H9 (cell line): ENCODE measurements around the gene EHD3. TPM values are rescaled to one million over a fixed set of nuclear protein-coding genes. Genes with fewer than 3 reads are reported as not detected.

Experiments used
- DNase-seq: peaks from one replicate; pipeline ENCODE4 v3.0.0-alpha.2; 2017
- H2AFZ ChIP-seq: one replicate; pipeline ENCODE4 v1.6.1; 2013; ENCODE audit warnings: mild to moderate bottlenecking, low read length, control low read depth, moderate library complexity
- H2AK5ac ChIP-seq: 2 replicates; pipeline ENCODE4 v1.6.1; 2013; ENCODE audit warnings: low read length, control low read depth, mixed read lengths; ENCODE audit not compliant: insufficient read length
- H2BK120ac ChIP-seq: one replicate; pipeline ENCODE4 v1.6.1; 2013; ENCODE audit warnings: low read depth, mild to moderate bottlenecking, low read length, control low read depth, inconsistent platforms; ENCODE audit not compliant: poor library complexity, severe bottlenecking
- H2BK12ac ChIP-seq: 2 replicates; pipeline ENCODE4 v1.6.1; 2013; ENCODE audit warnings: low read length, control low read depth, mixed read lengths, low read depth; ENCODE audit not compliant: insufficient read length
- H2BK15ac ChIP-seq: 2 replicates; pipeline ENCODE4 v1.6.1; 2013; ENCODE audit warnings: low read depth, low read length, control low read depth
- H2BK20ac ChIP-seq: one replicate; pipeline ENCODE4 v1.6.1; 2013; ENCODE audit warnings: low read depth, mild to moderate bottlenecking, low read length, control low read depth, inconsistent platforms; ENCODE audit not compliant: poor library complexity, severe bottlenecking
- H2BK5ac ChIP-seq: 2 replicates; pipeline ENCODE4 v1.6.1; 2013; ENCODE audit warnings: low read length, control low read depth, mixed read lengths; ENCODE audit not compliant: insufficient read length
- H3K14ac ChIP-seq: 2 replicates; pipeline ENCODE4 v1.6.1; 2013; ENCODE audit warnings: low read length, control low read depth; ENCODE audit not compliant: insufficient read depth
- H3K18ac ChIP-seq: 2 replicates; pipeline ENCODE4 v1.6.1; 2013; ENCODE audit warnings: low read depth, mild to moderate bottlenecking, mixed read lengths, low read length, control low read depth; ENCODE audit not compliant: insufficient read length
- H3K23ac ChIP-seq: 2 replicates; pipeline ENCODE4 v1.6.1; 2013; ENCODE audit warnings: low read length, control low read depth, mixed read lengths, low read depth; ENCODE audit not compliant: insufficient read length
- H3K23me2 ChIP-seq: 2 replicates; pipeline ENCODE4 v1.6.1; 2013; ENCODE audit warnings: low read depth, mild to moderate bottlenecking, mixed read lengths, low read length, control low read depth; ENCODE audit not compliant: insufficient read length, poor library complexity, severe bottlenecking
- H3K27ac ChIP-seq: 2 replicates; pipeline ENCODE4 v1.5.1; 2013; ENCODE audit warnings: low read length, control low read depth, mixed read lengths, low read depth; ENCODE audit not compliant: insufficient read length
- H3K27me3 ChIP-seq: 2 replicates; pipeline ENCODE4 v1.6.1; 2013; ENCODE audit warnings: low read length, control low read depth, inconsistent platforms; ENCODE audit not compliant: insufficient read depth
- H3K4ac ChIP-seq: 2 replicates; pipeline ENCODE4 v1.6.1; 2013; ENCODE audit warnings: low read depth, mild to moderate bottlenecking, control low read depth, inconsistent platforms, low read length, moderate library complexity
- H3K4me1 ChIP-seq: 2 replicates; pipeline ENCODE4 v1.6.1; 2013; ENCODE audit warnings: low read length, control low read depth, inconsistent platforms; ENCODE audit not compliant: insufficient read depth
- H3K4me2 ChIP-seq: 2 replicates; pipeline ENCODE4 v1.6.1; 2013; ENCODE audit warnings: low read length, control low read depth, mixed read lengths; ENCODE audit not compliant: insufficient read length, insufficient read depth
- H3K56ac ChIP-seq: 2 replicates; pipeline ENCODE4 v1.6.1; 2013; ENCODE audit warnings: low read depth, mild to moderate bottlenecking, mixed read lengths, low read length, control low read depth; ENCODE audit not compliant: insufficient read length
- H3K79me1 ChIP-seq: 2 replicates; pipeline ENCODE4 v1.6.1; 2013; ENCODE audit warnings: low read depth, mild to moderate bottlenecking, moderate library complexity, low read length, control low read depth, inconsistent platforms; ENCODE audit not compliant: insufficient read depth, poor library complexity, severe bottlenecking
- H3K79me2 ChIP-seq: 2 replicates; pipeline ENCODE4 v1.6.1; 2013; ENCODE audit warnings: low read length, control low read depth, inconsistent platforms; ENCODE audit not compliant: insufficient read depth
- H3K9ac ChIP-seq: 2 replicates; pipeline ENCODE4 v1.6.1; 2013; ENCODE audit warnings: low read length, control low read depth, mixed read lengths; ENCODE audit not compliant: insufficient read length; ENCODE audit errors: extremely low read depth
- H3K9me3 ChIP-seq: one replicate; pipeline ENCODE4 v1.6.1; 2013; ENCODE audit warnings: low read depth, low read length, inconsistent platforms; ENCODE audit not compliant: control insufficient read depth
- H3T11ph ChIP-seq: one replicate; pipeline ENCODE4 v1.6.1; 2013; ENCODE audit warnings: mild to moderate bottlenecking, low read length, control low read depth, inconsistent platforms
- H4K20me1 ChIP-seq: one replicate; pipeline ENCODE4 v1.6.1; 2013; ENCODE audit not compliant: control insufficient read depth, insufficient read length, insufficient read depth
- H4K5ac ChIP-seq: 2 replicates; pipeline ENCODE4 v1.6.1; 2013; ENCODE audit warnings: low read depth, mild to moderate bottlenecking, mixed read lengths, low read length, control low read depth; ENCODE audit not compliant: insufficient read length
- H4K8ac ChIP-seq: replicated peaks from 2 replicates; pipeline ENCODE4 v1.6.1; 2013; ENCODE audit warnings: low read length, control low read depth, mixed read lengths, low read depth; ENCODE audit not compliant: insufficient read length
- H4K91ac ChIP-seq: 2 replicates; pipeline ENCODE4 v1.6.1; 2013; ENCODE audit warnings: low read depth, mild to moderate bottlenecking, moderate library complexity, mixed read lengths, low read length, control low read depth; ENCODE audit not compliant: insufficient read length
- H3K27ac Mint-ChIP-seq, 3 experiments: 2 replicates in 2 of 3; 3 replicates in 1 of 3; pipeline ENCODE4 v1.8.0; 2020 to 2021; ENCODE audit warnings: mixed read lengths in 3 of 3, mild to moderate bottlenecking in 1 of 3, moderate library complexity in 1 of 3
- H3K27me3 Mint-ChIP-seq: 2 replicates; pipeline ENCODE4 v1.8.0; 2021; ENCODE audit warnings: low read depth, mild to moderate bottlenecking, moderate library complexity, mixed read lengths
- H3K36me3 Mint-ChIP-seq, 3 experiments: 2 replicates in 2 of 3; 3 replicates in 1 of 3; pipeline ENCODE4 v1.8.0; 2020 to 2021; ENCODE audit warnings: low read depth in 3 of 3, mixed read lengths in 3 of 3; ENCODE audit not compliant: insufficient read depth in 1 of 3
- H3K4me1 Mint-ChIP-seq, 2 experiments: 2 replicates each; pipeline ENCODE4 v1.8.0; 2020; ENCODE audit warnings: mixed read lengths in 2 of 2
- H3K4me3 Mint-ChIP-seq, 2 experiments: 2 replicates in 1 of 2; 3 replicates in 1 of 2; pipeline ENCODE4 v1.8.0; 2020 to 2021; ENCODE audit warnings: mild to moderate bottlenecking in 2 of 2, mixed read lengths in 2 of 2, moderate library complexity in 1 of 2
- H3K9me3 Mint-ChIP-seq, 2 experiments: 2 replicates in 1 of 2; 3 replicates in 1 of 2; pipeline ENCODE4 v1.8.0; 2020; ENCODE audit warnings: mild to moderate bottlenecking in 2 of 2, mixed read lengths in 2 of 2, moderate library complexity in 1 of 2
- CTCF ChIP-seq: fragments of 200-600 bp; sonication (generic); conservative IDR thresholded peaks from 3 replicates; pipeline ENCODE4 v1.8.0; 2021; ENCODE audit warnings: antibody characterized with exemption, mild to moderate bottlenecking
- WGBS: extraction: QIAGEN DNeasy Blood & Tissue Kit; methylation state at CpG from one replicate; pipeline ENCODE4 v1.1.7; 2013; ENCODE audit warnings: missing lambda C conversion rate, low lambda C conversion rate, mixed read lengths; ENCODE audit not compliant: insufficient read length; ENCODE audit errors: extremely low coverage; 5-methylcytosine and 5-hydroxymethylcytosine counted together
- total RNA-seq: library from RNA; stranded (reverse); gene quantifications from 2 replicates; pipeline ENCODE4 v1.2.1, GENCODE V29; 2021

Gene EHD3
- total RNA-seq, 1 experiment from 2014 or later: 8.3 TPM

- no peak overlapping the region for H2BK12ac ChIP-seq
- no peak overlapping the region for H3K14ac ChIP-seq
- H2BK20ac ChIP-seq: no peak overlapping the region
- Mint-ChIP-seq H3K4me1 (peaks cover 16 to 20% of the 10 kb centered on the region in 2 experiments), H3K27ac (peak overlapping the region in 1 of 3 experiments; percentile 85; a peak in 1 of 7 replicates), H3K9me3 (no peaks in the 10 kb centered on the region; a peak in 1 of 5 replicates), H3K27me3 (peaks cover 1% of the 10 kb centered on the region; the same call in 1 of the 2 replicates), H3K4me3 (no peak overlapping the region), H3K36me3 (no peaks in the 10 kb centered on the region)
- no peak overlapping the region for H3K56ac ChIP-seq
- no peak overlapping the region for H3T11ph ChIP-seq
- no peak overlapping the region for H4K8ac ChIP-seq
- no peak overlapping the region for H2BK15ac ChIP-seq
- H3K9ac ChIP-seq: no peak overlapping the region
- no peak overlapping the region for H3K23ac ChIP-seq
- no peaks in the 10 kb centered on the region for H3K27me3 ChIP-seq
- H2AFZ ChIP-seq: no peak overlapping the region
- H3K23me2 ChIP-seq: no peaks in the 10 kb centered on the region
- no peaks in the 10 kb centered on the region for H4K20me1 ChIP-seq
- no peaks in the 10 kb centered on the region for H3K79me2 ChIP-seq
- no peak for TF ChIP-seq CTCF
- H3K18ac ChIP-seq: no peak overlapping the region
- no peaks in the 10 kb centered on the region for H3K79me1 ChIP-seq
- H3K4me2 ChIP-seq: no peak overlapping the region
- no peak overlapping the region for H2BK120ac ChIP-seq
- no peak overlapping the region for H2BK5ac ChIP-seq
- H3K4me1 ChIP-seq: no peaks in the 10 kb centered on the region
- H2AK5ac ChIP-seq: no peak overlapping the region
- WGBS: no CpG with 5 or more reads among the region's 2 CpGs
- no peak overlapping the region for H4K91ac ChIP-seq
- no peak for DNase-seq
- no peak overlapping the region for H3K4ac ChIP-seq
- no peak overlapping the region for H4K5ac ChIP-seq
- no peak overlapping the region for H3K27ac ChIP-seq
- H3K9me3 ChIP-seq: no peaks in the 10 kb centered on the region
These were observed 26.2 kb upstream of the EHD3 start for GRCh38 chr2:31207790-31208189.
